Stomach smooth muscle (tissue), 2 donors: Measurements from ENCODE around the gene KARS1.
A peak's percentile ranks its signal among the peaks of the same experiment; 100 is the strongest.
"Not testable (repeated sequence)": the region's sequence is repeated elsewhere in the genome, so short reads cannot be mapped to it uniquely, and the experiment has no call there.

Experiments
- H3K27ac ChIP-seq: one replicate; pipeline ENCODE4 v1.7.0; 2013; ENCODE audit warnings: mild to moderate bottlenecking, low read length, inconsistent platforms
- H3K27me3 ChIP-seq, 2 donors: one replicate each; pipeline ENCODE4 v1.7.0; 2013; ENCODE audit warnings: low read length in 2 of 2; ENCODE audit not compliant: insufficient read depth in 2 of 2, control insufficient read depth in 1 of 2
- H3K36me3 ChIP-seq, 2 donors: one replicate each; pipeline ENCODE4 v1.7.0; 2013; ENCODE audit warnings: low read length in 2 of 2; ENCODE audit not compliant: control insufficient read depth in 2 of 2, insufficient read depth in 2 of 2
- H3K4me1 ChIP-seq: one replicate; pipeline ENCODE4 v1.7.0; 2013; ENCODE audit warnings: low read length; ENCODE audit not compliant: control insufficient read depth, insufficient read depth
- H3K4me3 ChIP-seq, 2 donors: one replicate each; pipeline ENCODE4 v1.7.0; 2013; ENCODE audit warnings: low read length in 2 of 2
- H3K9ac ChIP-seq, 2 donors: one replicate each; pipeline ENCODE4 v1.7.0; 2013; ENCODE audit warnings: low read length in 2 of 2, mild to moderate bottlenecking in 1 of 2
- H3K9me3 ChIP-seq, 2 donors: one replicate each; pipeline ENCODE4 v1.7.0; 2013; ENCODE audit warnings: low read length in 2 of 2; ENCODE audit not compliant: control insufficient read depth in 2 of 2
- donor health status: healthy.
- donor health status: Pancreatic carcinoma.

KARS1 gene

DNA sequence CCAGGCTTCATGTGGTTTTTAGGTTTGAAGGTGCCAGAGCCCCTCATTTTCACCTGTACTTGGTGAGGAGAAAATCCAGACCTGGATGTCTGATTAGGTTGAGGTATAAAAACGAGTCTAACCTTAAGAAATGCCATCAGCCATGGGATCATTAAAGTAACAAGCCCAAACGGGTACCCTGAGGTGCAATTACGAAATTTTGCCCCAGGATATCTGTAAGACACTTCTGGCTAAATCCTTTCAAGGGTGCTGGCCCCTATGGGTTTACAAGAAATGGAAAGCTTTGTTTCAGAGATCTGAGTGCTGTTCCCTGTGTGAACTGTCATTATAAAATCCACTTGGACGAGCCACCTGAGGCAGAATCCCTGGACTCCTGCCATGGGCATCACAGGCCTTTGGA is 44.2 kb downstream of the KARS1 start:
- H3K27me3 ChIP-seq = no peaks in the 10 kb centered on the region
- peaks cover 4 to 5% of the 10 kb centered on the region in 2 donors for H3K9me3 ChIP-seq
- H3K27ac ChIP-seq = no peak overlapping the region
- H3K9ac ChIP-seq = no peak overlapping the region
- peaks cover 44% of the 10 kb centered on the region in 2 donors for H3K36me3 ChIP-seq
- no peaks in the 10 kb centered on the region for H3K4me1 ChIP-seq
- no peak overlapping the region for H3K4me3 ChIP-seq

GRCh38 chr16:75599452-75600277 is 47.8 kb downstream of the KARS1 start:
- Histone ChIP-seq H3K27me3 (no peaks in the 10 kb centered on the region), H3K9ac (no peak overlapping the region), H3K9me3 (peaks cover 4 to 5% of the 10 kb centered on the region in 2 donors), H3K27ac (no peak overlapping the region), H3K36me3 (peaks cover 29 to 37% of the 10 kb centered on the region in 2 donors), H3K4me3 (no peak overlapping the region), H3K4me1 (no peaks in the 10 kb centered on the region)

DNA sequence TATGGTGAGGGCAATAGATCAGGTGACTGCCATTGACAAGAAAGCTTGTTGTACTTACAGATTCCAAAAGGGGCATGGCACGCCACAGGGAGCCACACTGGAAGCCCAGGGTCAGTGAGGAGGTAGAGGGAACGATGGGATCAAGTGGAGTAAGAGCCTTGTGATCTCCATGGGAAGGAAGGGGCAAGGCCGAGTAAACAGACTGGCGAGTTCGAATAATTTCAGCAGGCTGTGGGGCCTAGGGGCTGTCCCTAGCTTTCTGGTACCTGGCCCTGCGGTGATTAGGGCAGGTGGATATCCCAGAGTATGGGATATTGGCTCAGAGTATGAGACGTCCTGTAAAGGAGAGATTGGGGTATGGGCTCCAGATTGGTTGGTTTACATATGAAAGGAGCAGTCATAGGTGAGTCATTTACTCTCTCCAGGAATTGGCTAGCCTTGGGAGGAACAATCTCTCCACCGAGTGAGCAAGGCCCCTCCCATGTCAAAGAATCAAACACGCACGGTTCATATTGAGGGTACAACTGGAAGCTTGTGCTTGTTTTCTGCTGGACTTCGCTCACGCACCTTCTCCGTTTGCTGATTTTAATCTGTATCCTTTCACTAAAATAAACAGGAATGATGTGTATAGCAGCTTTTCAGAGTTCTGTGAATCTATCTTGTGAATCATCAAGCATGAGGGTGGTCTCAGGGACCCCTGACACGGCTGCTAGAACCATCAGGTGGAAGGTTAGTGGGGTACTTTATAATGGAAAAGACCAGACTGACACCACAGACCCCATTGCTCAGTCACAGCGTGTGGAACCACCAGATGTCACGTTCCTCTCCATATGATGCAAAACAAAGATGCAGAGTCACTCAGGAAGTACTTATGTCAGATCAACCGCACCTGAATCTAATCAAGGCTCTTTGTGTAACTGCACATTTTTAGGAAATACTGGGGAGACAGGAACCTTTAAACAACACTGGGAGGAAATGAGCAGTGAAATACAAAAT is 53.3 kb downstream of the KARS1 start:
- Histone ChIP-seq H3K4me1 (peaks cover 9% of the 10 kb centered on the region), H3K27me3 (no peaks in the 10 kb centered on the region), H3K36me3 (peaks cover 0 to 4% of the 10 kb centered on the region in 2 donors), H3K4me3 (no peak overlapping the region), H3K9me3 (no peaks in the 10 kb centered on the region), H3K27ac (no peak overlapping the region), H3K9ac (no peak overlapping the region)

DNA sequence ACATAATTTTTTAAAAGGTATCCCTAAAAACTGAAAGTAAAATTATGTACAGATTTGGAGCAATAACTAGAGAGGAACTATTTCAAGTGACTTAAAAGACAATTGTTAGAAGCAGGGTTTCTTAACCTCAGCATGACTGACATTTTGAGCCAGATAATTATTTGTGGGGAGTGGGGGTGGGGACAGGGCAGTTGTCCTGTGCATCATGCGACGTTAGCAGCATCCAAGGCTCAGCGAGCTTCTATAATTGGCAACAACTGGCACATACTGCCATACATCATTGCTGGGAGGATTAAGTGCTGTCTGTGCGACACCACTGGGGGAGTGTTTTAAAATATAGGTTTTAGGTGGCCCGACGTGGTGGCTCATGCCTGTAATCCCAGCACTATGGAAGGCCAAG is 54.2 kb downstream of the KARS1 start:
- no peak overlapping the region for H3K4me3 ChIP-seq
- peaks cover 10% of the 10 kb centered on the region for H3K4me1 ChIP-seq
- H3K36me3 ChIP-seq = peaks cover 0 to 4% of the 10 kb centered on the region in 2 donors
- H3K9me3 ChIP-seq = no peaks in the 10 kb centered on the region
- H3K27me3 ChIP-seq = no peaks in the 10 kb centered on the region
- no peak overlapping the region for H3K9ac ChIP-seq
- no peak overlapping the region for H3K27ac ChIP-seq

GRCh38 chr16:75591927-75592326 is 55.5 kb downstream of the KARS1 start:
- H3K4me3 ChIP-seq, H3K9ac ChIP-seq, H3K36me3 ChIP-seq, H3K9me3 ChIP-seq, H3K27me3 ChIP-seq, H3K27ac ChIP-seq: not testable (repeated sequence)
- H3K4me1 ChIP-seq = peaks cover 10% of the 10 kb centered on the region

GRCh38 chr16:75590920-75591843 is 56.3 kb downstream of the KARS1 start:
- H3K4me3 ChIP-seq = peak overlapping the region; percentile 49 to 54
- H3K27ac ChIP-seq = peak overlapping the region; percentile 89
- H3K36me3 ChIP-seq = peaks cover 0 to 2% of the 10 kb centered on the region in 2 donors
- H3K27me3 ChIP-seq = no peaks in the 10 kb centered on the region
- H3K4me1 ChIP-seq = peaks cover 10% of the 10 kb centered on the region
- peak overlapping the region; percentile 60 to 61 for H3K9ac ChIP-seq
- no peaks in the 10 kb centered on the region for H3K9me3 ChIP-seq

GRCh38 chr16:75589306-75589705 is 58.2 kb downstream of the KARS1 start:
- Histone ChIP-seq H3K27ac (no peak overlapping the region), H3K36me3 (peaks cover 0 to 2% of the 10 kb centered on the region in 2 donors), H3K9me3 (no peaks in the 10 kb centered on the region), H3K4me3 (peak overlapping the region in 1 of 2 donors; percentile 3), H3K27me3 (no peaks in the 10 kb centered on the region), H3K9ac (no peak overlapping the region), H3K4me1 (peaks cover 10% of the 10 kb centered on the region)

- Histone ChIP-seq H3K4me1 (peaks cover 10% of the 10 kb centered on the region), H3K9me3 (no peaks in the 10 kb centered on the region), H3K27ac (peak overlapping the region; percentile 24), H3K4me3 (peak overlapping the region in 1 of 2 donors; percentile 3), H3K36me3 (peaks cover 0 to 2% of the 10 kb centered on the region in 2 donors), H3K27me3 (no peaks in the 10 kb centered on the region), H3K9ac (no peak overlapping the region)
These were observed 58.7 kb downstream of the KARS1 start for GRCh38 chr16:75588716-75589115.

DNA sequence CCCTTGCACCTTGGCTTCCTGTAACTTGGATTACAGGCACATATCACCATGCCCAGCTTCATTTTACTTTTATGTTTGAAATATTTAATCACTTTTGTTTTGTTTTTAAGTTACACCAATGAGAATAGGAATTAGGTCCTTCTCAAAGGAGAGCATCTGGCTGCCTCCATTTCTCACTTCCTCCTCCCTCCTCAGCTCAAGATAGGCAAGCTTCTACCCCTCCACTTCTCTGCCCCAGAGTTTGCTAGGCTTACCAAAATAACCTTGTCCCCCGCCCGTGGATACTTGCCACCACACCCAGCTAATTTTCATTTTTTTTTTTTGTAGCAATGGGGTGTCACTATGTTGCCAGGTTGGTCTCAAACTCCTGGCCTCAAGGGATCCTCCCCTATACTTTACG is 63.4 kb downstream of the KARS1 start:
- no peak overlapping the region for H3K4me3 ChIP-seq
- H3K9me3 ChIP-seq = no peaks in the 10 kb centered on the region
- no peak overlapping the region for H3K27ac ChIP-seq
- H3K27me3 ChIP-seq = no peaks in the 10 kb centered on the region
- no peak overlapping the region for H3K9ac ChIP-seq
- peaks cover 1% of the 10 kb centered on the region for H3K4me1 ChIP-seq
- H3K36me3 ChIP-seq = peaks cover 3 to 13% of the 10 kb centered on the region in 2 donors

- no peaks in the 10 kb centered on the region for H3K4me1 ChIP-seq
- no peak overlapping the region for H3K4me3 ChIP-seq
- H3K9ac ChIP-seq = no peak overlapping the region
- no peak overlapping the region for H3K27ac ChIP-seq
- no peaks in the 10 kb centered on the region for H3K9me3 ChIP-seq
- H3K27me3 ChIP-seq = no peaks in the 10 kb centered on the region
- H3K36me3 ChIP-seq = peaks cover 27 to 43% of the 10 kb centered on the region in 2 donors
These were observed 68.1 kb downstream of the KARS1 start for GRCh38 chr16:75579281-75579834.
